SU-DHL-6 (cell line): ENCODE data around the gene DCDC1.

ENCODE experiments used
- H2AFZ ChIP-seq: fragments of 200-600 bp; sonication (generic); 2 replicates; pipeline ENCODE4 v1.6.1; 2014; ENCODE audit warnings: low read depth, mild to moderate bottlenecking, moderate library complexity, mixed read lengths, antibody characterized with exemption, low read length; ENCODE audit not compliant: severe bottlenecking
- H3F3A ChIP-seq: fragments of 200-600 bp; shearing (Covaris generic); 2 replicates; pipeline ENCODE4 v1.6.0; 2016; ENCODE audit warnings: antibody characterized with exemption, mild to moderate bottlenecking; ENCODE audit not compliant: insufficient read depth
- H3K27ac ChIP-seq: fragments of 200-600 bp; sonication (generic); 2 replicates; pipeline ENCODE4 v1.5.1; 2016; ENCODE audit warnings: low read depth, mild to moderate bottlenecking, low read length, moderate library complexity, mixed read lengths
- H3K27me3 ChIP-seq: fragments of 200-600 bp; sonication (generic), shearing (Covaris generic); 2 replicates; pipeline ENCODE4 v1.6.0; 2014; ENCODE audit warnings: mild to moderate bottlenecking, low read length
- H3K36me3 ChIP-seq: fragments of 200-600 bp; sonication (generic); 2 replicates; pipeline ENCODE4 v1.6.1; 2014; ENCODE audit warnings: mild to moderate bottlenecking, low read length, mixed read lengths
- H3K4me2 ChIP-seq: fragments of 300-600, 200-600 bp; shearing (Covaris generic), sonication (generic); 2 replicates; pipeline ENCODE4 v1.6.0; 2014; ENCODE audit warnings: low read length, low read depth, mild to moderate bottlenecking; ENCODE audit not compliant: poor library complexity, severe bottlenecking
- H3K4me3 ChIP-seq: fragments of 200-600 bp; sonication (generic); 2 replicates; pipeline ENCODE4 v1.5.1; 2014; ENCODE audit warnings: antibody characterized with exemption, low read length, mild to moderate bottlenecking, mixed read lengths; ENCODE audit not compliant: insufficient read depth, poor library complexity, severe bottlenecking
- H3K79me2 ChIP-seq: fragments of 200-600 bp; sonication (generic); 2 replicates; pipeline ENCODE4 v1.6.1; 2014; ENCODE audit warnings: mild to moderate bottlenecking, low read length, moderate library complexity; ENCODE audit not compliant: insufficient read depth
- H3K9ac ChIP-seq: fragments of 200-600 bp; sonication (generic); 2 replicates; pipeline ENCODE4 v1.7.0; 2014; ENCODE audit warnings: mild to moderate bottlenecking, low read length
- H3K9me2 ChIP-seq: fragments of 200-600 bp; sonication (generic); replicated peaks from 2 replicates; pipeline ENCODE4 v1.6.1; 2014; ENCODE audit warnings: low read length; ENCODE audit not compliant: insufficient read depth
- H3K9me3 ChIP-seq: fragments of 200-600 bp; sonication (generic); 2 replicates; pipeline ENCODE4 v1.6.1; 2014; ENCODE audit warnings: low read length, mixed read lengths; ENCODE audit not compliant: insufficient read depth
- H4K20me1 ChIP-seq: fragments of 200-600 bp; sonication (generic); 2 replicates; pipeline ENCODE4 v1.6.1; 2014; ENCODE audit warnings: low read depth, mild to moderate bottlenecking, antibody characterized with exemption, low read length, moderate library complexity, mixed read lengths
- CTCF ChIP-seq: fragments of 200-600 bp; sonication (generic); IDR thresholded peaks from one replicate; pipeline ENCODE4 v1.5.1; 2017; ENCODE audit warnings: antibody characterized with exemption, mild to moderate bottlenecking, low read length, moderate library complexity; ENCODE audit not compliant: insufficient read depth, poor library complexity, severe bottlenecking
- EZH2phosphoT487 ChIP-seq: fragments of 200-600 bp; sonication (generic), shearing (Covaris generic); conservative IDR thresholded peaks from 2 replicates; pipeline ENCODE4 v1.6.1; 2018; ENCODE audit warnings: mild to moderate bottlenecking, antibody characterized with exemption, low read length, moderate library complexity, mixed read lengths

DCDC1 gene

GRCh38 chr11:30926130-30926529 is 443.4 kb downstream of the DCDC1 start:
- Histone ChIP-seq H3K9ac (no peak overlapping the region), H3K36me3 (no peaks in the 10 kb centered on the region), H3K27me3 (no peaks in the 10 kb centered on the region), H3K4me3 (no peak overlapping the region), H3K27ac (no peak overlapping the region), H4K20me1 (no peaks in the 10 kb centered on the region), H3K9me2 (no peaks in the 10 kb centered on the region), H2AFZ (no peak overlapping the region), H3F3A (no peaks in the 10 kb centered on the region), H3K79me2 (no peaks in the 10 kb centered on the region), H3K9me3 (no peaks in the 10 kb centered on the region), H3K4me2 (no peak overlapping the region)
- TF ChIP-seq CTCF (no peak), EZH2phosphoT487 (no peak)

DNA sequence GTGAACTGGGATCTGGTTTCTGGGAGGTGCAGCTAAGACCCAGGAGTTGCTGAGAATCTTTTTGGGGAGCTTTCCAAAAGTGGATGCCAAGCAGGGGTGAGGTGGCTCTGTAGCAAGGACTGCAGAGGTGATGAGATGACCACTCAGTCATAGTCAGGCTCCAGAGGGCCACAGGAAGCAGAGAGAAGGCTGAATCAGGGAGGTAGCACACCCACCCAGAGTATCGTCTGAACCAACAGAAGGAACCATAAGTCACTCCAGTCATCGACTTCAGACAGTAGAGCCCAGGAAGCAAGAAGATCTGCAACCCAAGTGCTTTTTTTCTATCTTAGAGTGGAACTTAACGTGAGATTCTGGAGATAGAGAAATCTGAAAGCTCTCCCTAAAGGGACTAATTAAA is 447.7 kb downstream of the DCDC1 start:
- Histone ChIP-seq H2AFZ (no peak overlapping the region), H3K27ac (no peak overlapping the region), H3K36me3 (no peaks in the 10 kb centered on the region), H3K9me3 (no peaks in the 10 kb centered on the region), H3K79me2 (no peaks in the 10 kb centered on the region), H3K9me2 (no peaks in the 10 kb centered on the region), H4K20me1 (no peaks in the 10 kb centered on the region), H3K27me3 (no peaks in the 10 kb centered on the region), H3K9ac (no peak overlapping the region), H3F3A (no peaks in the 10 kb centered on the region), H3K4me2 (no peak overlapping the region), H3K4me3 (no peak overlapping the region)
- no peak for TF ChIP-seq EZH2phosphoT487
- no peak for TF ChIP-seq CTCF

GRCh38 chr11:30919389-30920152 is 450.0 kb downstream of the DCDC1 start:
- Histone ChIP-seq H2AFZ (no peak overlapping the region), H3F3A (no peaks in the 10 kb centered on the region), H3K9me2 (no peaks in the 10 kb centered on the region), H3K79me2 (no peaks in the 10 kb centered on the region), H3K4me2 (no peak overlapping the region), H3K9ac (no peak overlapping the region), H3K36me3 (no peaks in the 10 kb centered on the region), H3K27ac (no peak overlapping the region), H3K4me3 (no peak overlapping the region), H3K27me3 (no peaks in the 10 kb centered on the region), H4K20me1 (no peaks in the 10 kb centered on the region), H3K9me3 (no peaks in the 10 kb centered on the region)
- TF ChIP-seq CTCF (no peak), EZH2phosphoT487 (no peak)
